Measurements from ENCODE around the gene NPBWR2.

NPBWR2 gene, protein sequence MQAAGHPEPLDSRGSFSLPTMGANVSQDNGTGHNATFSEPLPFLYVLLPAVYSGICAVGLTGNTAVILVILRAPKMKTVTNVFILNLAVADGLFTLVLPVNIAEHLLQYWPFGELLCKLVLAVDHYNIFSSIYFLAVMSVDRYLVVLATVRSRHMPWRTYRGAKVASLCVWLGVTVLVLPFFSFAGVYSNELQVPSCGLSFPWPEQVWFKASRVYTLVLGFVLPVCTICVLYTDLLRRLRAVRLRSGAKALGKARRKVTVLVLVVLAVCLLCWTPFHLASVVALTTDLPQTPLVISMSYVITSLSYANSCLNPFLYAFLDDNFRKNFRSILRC

GRCh38 chr20:64106981-64107735 lies at the start of gene NPBWR2:
Gene NPBWR2, minus strand, starts transcription at chr20:64107565. Its CDS starts 734 bp downstream, at chr20:64106831.
- no peak for DNase-seq

- DNase-seq, result no peak
Measured at GRCh38 chr20:64156136-64156885, 48.9 kb upstream of the NPBWR2 start.

- DNase-seq, result no peak
Measured at GRCh38 chr20:64155258-64156135, 48.1 kb upstream of the NPBWR2 start.

GRCh38 chr20:64154590-64155257 lies 47.4 kb upstream of the NPBWR2 start:
- DNase-seq, result no peak

DNA sequence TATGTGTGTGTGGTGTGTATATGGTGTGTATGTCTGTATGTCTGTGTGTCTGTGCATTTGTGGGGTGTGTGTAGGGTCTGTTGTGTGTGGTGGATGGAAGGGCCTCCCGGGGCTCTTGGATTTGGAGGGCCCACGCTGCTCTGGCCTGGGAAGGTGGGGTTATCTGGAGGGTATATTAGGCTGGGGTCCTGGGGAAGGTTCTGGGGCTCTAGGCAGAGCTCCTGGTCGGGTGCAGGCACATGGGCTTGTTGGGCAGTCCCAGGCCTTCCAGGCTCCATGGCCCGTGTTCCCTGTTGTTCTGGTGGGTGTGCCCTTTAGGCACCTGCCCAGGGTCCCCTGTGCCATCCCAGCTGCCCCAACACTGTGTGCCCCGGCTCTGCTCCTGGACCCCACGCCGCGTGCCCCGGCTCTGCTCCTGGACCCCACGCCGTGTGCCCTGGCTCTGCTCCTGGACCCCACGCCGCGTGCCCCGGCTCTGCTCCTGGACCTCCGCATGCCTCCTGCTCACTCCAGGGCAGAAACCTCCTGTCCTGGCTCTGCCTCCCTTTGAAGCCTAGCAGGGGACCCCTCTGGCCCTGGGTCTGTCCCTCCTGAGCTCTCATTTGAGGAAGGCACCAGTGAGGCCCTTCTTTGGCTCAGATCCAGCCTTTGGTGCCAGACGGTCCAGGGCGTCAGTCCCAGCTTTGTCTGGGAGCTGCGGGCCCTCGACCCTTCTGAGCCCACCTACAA lies 46.7 kb upstream of the NPBWR2 start:
- DNase-seq, result no peak

- no peak for DNase-seq
Measured at GRCh38 chr20:64153410-64153809, 46.0 kb upstream of the NPBWR2 start.

GRCh38 chr20:64152906-64153305 lies 45.5 kb upstream of the NPBWR2 start:
- no peak for DNase-seq

GRCh38 chr20:64151633-64152530 lies 44.5 kb upstream of the NPBWR2 start:
- no peak for DNase-seq

DNA sequence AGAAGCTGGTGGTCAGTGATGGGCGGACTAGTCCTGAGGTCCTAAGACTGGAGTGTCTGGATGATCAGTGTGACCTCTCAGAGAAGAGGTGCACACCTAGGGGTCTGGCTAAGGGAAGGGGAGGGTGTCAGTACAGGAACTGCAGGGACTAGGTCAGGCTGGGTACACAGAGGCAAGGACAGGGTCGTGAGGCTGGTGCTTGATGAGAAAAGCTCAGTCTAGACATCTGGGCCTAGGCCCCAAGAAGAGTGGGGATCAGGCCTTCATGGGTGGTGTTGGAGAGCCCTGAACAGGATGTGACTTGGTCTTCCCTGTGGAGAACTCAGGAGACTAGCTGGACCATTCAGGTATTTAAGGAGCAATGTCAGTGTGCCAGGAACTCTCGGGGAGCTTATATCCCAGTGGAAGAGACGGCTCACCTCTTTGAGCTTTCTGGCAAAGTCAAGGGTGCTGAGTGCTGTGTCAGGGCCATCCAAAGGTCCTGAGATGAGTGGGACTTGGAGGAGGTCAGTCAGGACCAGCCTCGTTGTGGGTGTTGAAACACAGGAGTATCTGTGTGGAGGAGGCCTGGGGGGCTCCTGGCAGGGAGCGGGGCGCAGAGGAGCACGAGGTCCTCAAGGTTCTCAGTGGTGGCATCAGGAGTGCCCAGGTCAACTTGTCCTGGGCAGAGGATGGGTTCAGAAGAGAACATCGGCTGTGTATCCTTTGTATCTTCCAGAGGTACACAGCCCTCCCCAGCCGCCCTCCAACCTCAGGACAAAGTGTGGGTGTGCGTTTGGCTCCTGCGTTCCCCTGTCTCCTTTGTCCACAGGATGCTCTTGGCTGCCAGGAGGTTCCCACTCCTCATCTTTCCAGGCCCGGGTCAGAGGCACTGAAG lies 43.6 kb upstream of the NPBWR2 start:
- no peak for DNase-seq

- no peak for DNase-seq
Measured at GRCh38 chr20:64149809-64150560, 42.6 kb upstream of the NPBWR2 start.

GRCh38 chr20:64149141-64149540 lies 41.8 kb upstream of the NPBWR2 start:
- DNase-seq, result no peak

DNA sequence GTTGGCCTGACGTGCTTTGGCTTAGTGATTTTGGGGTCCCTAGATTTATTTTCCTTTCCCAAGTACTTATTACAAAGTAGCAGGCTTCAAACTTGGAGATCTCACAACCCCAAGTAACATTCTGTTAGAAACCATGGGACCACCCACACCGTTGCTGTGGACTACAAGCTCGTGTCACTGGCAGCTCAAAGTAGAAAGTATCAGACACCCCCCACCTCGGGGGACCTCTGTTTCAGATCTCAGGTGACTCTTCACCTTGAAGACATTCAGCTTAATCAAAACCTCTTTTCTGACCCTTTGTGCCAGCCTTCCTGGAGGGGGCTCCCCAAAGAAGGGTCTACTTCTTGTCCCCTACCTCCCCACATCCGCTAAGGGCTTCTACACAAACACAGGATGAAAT lies 41.2 kb upstream of the NPBWR2 start:
- DNase-seq, result no peak

- DNase-seq, result no peak
Measured at GRCh38 chr20:64146936-64147477, 39.6 kb upstream of the NPBWR2 start.

DNA sequence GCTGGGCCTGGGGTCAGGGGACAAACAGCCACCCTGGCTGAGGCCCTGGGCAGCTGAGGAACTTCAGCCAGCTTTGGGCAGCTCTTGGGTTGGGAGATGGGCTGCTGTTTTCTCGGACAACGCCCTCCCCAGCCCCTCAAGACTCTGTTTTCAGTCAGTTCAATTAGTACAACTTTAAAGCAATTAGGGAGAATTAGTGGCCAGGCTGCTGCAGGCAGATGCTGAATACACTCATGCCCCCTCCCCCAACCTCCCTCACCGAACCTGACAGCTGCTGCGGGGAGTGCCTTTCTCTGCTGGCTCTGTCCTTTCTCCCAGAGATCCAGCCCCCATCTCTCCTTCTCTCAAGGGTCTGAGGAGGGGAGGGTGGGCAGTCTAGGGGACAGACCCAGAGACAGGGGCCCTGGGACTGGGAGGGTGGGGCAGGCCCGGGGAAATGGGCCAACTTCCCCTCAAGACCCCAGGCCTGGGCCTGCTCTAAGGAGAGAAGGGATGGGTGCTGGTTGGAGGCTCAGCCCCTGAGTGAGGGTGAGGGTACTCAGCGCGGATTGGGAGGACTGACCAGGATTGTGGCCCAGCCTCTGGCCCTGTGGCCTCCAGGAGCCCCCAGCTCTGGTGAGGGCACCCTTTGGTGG lies 39.1 kb upstream of the NPBWR2 start:
- no peak for DNase-seq

DNA sequence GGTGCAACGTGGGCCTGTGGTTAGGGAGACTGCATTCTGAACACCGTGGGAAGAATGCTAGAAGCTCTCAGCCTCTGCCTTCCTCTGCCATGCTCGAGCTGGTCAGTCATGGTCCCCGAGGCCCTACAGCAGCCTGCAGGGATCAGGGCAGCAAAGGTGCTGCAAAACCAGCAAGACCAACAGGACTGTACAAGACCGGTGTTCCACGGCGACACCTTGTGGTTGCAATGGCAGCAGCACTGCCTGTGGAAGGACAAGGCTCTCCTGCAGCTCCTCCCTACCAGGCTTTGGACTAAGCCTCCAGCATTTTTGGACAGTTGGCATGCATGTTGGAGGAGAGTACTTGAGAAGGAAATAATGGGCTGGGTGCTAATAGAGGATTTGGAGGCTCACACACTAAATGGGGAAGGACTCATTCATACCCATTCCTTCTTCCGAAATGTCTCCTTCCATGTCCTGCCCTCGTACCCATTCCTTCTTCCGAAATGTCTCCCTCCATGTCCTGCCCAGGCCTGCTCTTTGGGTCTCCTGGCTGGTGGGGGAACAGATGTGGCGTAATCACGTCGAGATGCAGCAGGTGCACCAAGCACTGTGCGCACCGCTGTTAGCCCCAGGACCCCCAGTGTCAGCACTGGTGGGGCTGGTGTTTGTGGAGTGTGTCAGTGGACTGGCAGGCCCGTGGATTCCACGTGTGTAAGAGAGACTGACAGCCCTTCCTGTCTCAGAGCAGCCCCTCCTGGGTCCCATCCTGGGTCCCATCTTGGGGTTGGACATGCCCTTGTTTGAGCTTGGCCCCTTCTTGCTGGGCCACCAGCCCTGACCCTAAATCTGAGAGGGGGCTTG lies 38.3 kb upstream of the NPBWR2 start:
- no peak for DNase-seq

GRCh38 chr20:64144144-64144912 lies 37.0 kb upstream of the NPBWR2 start:
- no peak for DNase-seq
